Measurements from ENCODE around the gene PACSIN1.

PACSIN1 gene

DNA sequence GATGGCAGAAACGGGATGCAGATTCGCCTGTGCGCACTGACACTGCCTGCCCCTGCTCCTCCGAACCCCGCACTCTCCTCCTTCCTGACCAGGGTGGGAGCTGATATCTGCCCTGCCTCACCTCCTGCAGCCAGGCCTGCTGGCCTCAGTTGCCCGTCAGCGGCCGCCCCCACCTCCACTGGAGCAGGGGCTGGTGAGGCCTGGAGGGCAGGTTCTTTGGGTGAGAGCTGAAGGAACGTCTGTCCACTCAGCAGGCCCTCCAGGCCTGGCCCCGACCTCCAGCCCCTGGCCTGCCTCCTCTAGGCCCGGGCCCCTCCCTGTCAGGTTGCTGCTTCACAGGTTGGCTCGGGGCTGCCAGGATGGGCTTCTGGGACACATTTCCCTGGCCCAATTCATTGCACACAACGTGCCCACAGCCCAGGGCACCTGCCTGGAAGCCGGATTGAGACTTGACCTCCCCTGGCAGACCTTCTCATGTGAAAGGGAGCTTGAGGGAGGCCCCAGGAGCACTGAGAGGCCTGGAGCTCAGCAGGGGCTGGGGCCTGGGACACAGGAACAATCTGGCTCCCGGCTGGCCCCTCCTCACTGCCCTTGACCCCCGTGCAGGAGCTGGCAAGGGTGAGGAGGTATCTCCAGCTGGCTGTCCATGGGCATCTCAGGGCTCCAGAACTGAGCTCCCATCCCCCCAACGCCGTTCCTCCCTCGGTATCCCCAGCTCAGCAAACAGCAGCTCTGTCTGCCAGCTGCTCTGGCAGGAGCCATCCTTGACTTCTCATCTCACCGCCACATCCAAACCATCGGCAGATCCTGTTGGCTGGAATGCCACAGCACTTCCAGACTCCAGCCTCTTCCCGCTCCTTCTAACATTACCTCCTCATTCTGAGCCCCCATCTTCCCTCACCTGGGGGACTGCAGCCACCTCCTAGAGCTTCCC lies 50.8 kb downstream of the PACSIN1 start:
- DNase-seq: no peak

DNA sequence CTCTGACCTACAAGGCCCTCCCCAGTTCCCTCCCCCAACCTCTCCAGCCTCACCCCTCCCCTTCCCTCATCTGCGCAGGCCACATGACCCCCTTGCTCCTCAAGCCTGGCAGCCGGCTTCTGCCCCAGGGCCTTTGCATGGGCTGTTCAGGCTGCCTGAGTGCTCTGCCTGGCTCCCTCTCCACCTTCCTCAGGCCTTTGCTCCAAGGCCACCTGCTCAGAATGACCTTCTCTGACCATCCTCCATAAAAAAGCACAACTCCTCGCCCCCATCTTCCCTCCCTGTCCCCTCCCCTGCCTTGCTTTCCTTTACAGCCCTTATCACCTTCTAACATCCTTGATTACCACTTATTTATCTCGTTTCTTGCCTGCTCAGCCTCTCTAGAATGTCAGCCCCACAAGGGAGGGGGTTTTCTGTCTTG lies 51.6 kb downstream of the PACSIN1 start:
- no peak for DNase-seq

DNA sequence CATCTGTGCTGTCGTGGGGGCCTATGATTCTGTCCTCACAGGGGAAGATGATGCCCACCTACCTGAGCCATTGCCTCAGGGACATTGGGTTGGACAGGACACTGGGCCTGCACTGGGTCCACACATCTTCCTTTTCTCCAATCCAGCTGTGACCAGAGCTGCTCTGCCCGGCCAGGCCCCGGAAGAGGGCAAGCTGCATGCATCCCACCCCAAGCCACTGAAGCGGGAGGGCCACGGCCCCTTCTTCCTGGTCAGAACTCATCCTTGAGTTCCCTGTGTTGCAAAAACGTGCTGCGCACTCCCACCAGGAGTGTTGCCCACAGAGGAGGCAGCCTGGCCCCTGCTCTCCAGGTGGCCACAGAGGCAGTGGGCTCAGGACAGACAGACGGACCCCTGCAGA lies 52.1 kb downstream of the PACSIN1 start:
- DNase-seq: no peak

DNA sequence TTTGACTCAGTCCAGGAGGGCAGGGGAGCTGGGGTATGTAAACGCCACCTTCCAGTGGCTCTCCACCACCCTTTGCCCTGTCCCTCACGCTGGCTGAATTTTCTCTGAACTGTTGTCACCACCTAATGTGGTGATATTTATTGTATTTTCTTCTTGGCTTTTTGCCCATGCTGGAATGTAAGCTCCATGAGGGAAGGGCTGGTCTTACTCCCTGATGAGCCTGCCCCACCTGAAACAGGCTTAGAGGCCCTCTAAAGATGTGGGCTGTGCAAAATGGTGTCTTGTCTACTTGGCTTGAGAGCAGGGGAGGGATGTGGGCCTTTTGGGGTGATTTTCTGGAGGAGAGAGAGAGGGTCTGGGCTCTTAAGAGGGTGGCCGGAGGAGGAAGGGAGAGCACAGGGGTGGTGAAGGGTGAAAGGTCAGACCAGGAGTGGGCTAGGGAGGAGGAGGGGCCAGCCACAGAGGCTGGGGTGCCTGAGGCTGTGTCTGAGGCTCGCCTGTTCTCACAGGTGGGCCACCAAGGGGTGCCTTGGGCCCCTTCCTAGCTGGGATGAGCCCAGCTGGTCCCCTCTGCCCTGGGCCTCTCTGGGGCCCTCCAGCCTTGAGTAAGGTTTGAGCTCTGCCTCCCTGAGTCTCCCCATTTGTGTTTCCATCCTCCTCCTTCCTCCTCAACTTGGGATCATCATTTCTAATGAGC lies 52.9 kb downstream of the PACSIN1 start:
- no peak for DNase-seq

DNA sequence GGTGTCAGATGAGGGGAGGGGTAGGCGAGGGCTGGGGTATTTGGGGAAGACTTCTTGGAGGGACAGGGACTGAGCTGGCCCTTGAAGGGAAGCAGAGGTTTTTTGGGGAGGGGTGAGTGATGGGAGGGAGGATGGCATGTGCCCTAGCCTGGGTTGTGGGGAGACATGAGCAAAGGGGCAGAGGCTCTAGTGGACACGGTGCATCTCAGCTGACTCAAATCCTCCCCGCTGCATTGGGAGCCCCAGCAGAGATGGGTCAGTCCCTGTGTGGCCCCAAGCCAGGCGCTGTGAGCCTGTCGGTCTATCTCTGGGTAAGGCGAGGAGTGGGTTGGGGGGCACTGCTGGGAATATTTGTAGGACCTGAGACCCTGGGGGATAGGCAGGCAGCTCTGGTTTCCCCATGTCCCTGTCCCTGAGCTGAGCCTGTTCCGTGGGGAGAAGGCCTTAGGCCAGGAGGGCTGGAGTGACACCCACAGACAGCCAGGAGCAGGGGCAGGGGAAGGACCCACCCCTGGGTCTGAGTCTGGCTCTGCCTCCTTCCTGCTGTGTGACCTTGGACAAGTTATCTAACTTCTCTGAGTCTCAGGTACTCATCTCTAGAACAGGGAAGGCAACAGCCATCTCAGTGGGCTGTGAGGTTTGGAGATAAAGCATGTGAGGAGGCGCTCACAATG lies 54.2 kb downstream of the PACSIN1 start:
- DNase-seq: no peak

DNA sequence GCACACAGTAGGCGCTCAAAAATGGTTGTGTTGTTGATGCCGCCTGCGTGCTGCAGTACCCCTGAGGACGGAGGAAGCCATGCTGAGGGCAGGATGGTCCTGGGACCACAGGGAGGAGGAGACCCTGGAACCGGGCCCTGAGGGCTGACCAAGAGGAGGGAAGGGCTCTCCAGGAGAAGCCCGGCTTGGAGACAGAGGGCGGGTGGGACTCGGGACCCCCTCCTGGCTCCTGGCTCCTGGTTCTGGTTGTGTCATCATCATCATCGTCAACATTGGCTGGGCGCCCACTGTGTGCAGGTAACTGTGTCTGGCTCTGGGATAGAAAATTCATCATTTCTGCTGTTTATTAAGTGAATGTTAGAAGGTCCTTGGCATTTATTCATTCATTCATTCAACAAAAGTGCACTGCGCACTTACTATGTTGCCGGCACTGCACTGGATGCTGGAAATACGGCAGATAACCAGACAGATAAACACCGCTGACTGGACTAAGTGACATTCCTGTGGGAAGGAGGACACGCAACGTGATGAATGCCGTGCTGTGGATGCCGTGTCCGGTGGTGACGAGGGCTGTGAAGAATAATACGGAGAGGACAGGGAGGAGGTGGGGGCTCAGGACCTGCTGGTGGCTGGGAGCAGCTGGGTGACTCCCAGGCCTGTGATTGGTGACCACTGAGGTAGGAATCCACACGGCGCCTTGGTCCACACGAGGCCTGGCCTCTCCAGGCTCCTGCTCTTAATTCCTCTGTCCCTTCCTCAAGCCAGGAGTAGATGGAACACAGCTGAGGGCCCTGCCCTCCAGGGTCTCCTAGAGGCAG lies 55.0 kb downstream of the PACSIN1 start:
- no peak for DNase-seq

DNA sequence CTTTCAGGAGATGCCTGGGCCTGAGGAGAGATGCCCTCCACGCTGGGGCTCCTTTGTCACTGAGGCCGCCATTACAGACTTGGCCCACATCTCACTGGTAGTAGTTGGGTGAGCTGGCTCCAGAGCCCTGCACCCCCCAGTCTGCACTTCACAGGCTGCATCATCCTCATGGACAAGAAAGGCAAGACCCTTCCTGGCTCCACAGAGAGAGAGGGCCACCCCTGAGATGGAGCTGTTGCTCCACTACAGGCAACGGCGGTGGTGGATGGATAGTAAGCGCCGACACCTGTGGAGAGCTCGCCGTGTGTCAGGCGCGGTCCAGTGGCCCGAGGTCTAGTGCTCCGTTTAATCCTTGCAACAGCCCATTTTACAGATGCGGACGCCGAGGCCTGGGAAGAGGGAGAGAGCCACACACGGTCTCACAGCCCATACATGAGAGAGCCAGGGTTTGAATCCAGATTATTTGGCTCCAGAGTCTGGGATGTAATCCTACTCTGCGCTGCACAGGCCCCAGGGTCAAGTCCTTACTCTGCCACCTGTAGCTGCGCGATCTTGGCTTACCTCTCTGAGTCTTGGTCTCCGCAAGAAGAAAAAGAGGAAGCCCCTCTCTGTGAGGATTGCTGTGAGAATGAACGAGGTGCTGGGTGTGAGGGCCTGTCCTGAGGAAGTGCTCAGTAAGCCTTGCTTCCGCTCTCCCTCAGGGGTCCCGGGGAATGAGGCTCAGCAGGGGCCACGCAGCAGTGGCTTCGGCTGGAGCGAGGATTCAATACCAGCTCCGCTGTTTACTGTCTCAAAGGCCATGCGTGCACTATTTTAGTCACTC lies 55.8 kb downstream of the PACSIN1 start:
- no peak for DNase-seq

DNA sequence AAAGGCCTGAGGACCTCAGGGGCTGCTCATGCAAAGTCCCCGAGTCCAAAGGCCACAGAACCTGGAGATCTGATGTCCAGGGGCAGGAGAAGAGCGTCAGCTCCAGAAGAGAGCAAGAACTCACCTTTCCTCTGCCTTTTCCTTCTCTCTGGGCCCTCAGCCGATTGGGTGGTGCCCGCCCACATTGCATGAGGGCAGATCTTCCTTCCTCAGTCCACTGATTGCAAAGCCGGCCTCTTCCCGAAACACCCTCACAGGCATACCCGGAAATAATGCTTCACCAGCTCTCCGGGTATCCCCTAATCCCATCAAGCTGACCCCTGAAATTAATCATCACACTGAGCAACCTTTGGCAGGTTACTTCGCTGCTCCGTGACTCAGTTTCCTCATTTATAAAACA lies 56.9 kb downstream of the PACSIN1 start:
- no peak for DNase-seq

DNA sequence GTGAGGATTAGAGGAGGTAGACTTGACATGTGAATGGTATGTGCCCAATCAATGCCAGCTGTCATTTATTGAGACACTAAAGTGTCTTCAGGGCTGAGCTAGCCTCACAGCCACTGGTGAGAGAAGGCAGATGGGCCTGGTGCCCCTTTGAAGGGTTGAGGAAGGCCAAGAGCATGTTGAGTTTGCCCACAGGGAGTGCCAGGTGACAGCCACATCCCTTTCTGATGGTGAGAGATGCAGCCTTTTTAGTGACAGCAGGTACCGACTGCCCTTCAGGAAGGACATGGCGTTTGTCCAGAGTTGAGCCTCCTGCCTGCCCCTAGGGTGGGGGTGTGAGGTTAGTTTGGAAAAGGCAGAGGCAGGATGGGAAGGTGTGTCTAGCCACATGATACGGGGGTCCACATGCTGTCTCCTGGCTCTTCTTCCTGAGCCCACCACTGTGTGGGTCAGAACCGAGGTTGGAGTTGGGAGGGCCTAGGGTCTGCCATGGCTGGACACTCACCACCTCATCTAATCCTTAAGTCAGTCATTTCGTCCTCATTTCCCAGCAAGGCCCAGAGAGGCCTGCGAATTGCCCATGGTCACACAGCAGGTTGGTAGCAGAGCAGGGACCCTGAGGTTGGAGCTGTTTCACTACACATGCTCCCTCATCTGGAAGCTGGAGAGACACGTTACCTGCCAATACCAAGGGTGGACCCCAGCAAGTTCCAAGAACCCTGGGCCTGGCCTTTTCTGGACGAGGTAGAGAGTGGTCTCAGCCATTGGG lies 57.7 kb downstream of the PACSIN1 start:
- DNase-seq: no peak

DNA sequence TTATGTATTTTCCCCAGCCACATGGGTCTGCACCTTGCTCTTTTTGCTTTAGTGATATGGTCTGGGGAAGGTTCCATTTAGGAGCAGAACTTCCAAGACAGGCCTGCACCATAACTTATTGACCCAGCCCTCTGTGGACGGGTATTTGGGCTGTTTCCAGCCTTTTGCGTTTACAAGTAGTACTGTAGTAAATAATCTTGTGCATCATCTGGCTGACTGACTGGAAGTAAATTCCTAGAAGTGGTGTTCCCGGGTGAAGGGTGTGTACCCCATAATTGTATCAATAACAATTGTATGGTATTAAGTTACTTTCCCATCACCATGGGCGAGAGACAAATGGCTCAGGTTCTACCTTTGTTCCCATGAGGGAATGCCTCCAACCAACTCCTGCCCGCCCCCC lies 58.6 kb downstream of the PACSIN1 start:
- DNase-seq: no peak

DNA sequence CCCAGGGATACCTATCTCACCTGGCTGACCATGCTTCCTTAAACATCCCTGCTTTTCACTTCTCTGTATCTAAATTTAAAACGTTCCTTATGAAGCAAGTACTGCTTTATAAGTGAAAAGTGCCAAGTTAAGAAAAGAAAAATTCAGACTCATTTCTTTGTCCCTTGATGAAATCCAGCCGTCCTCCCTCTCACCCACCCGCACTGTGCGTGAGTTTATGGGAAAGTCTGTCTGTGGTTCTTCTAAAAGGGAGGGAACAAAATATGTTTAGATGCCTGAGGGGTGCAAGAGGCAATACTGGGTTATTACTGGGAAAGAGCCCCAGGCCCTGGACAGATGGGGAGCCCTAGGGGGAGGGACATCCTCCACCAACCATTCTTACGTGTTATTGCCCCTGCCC lies 59.1 kb downstream of the PACSIN1 start:
- DNase-seq: no peak

DNA sequence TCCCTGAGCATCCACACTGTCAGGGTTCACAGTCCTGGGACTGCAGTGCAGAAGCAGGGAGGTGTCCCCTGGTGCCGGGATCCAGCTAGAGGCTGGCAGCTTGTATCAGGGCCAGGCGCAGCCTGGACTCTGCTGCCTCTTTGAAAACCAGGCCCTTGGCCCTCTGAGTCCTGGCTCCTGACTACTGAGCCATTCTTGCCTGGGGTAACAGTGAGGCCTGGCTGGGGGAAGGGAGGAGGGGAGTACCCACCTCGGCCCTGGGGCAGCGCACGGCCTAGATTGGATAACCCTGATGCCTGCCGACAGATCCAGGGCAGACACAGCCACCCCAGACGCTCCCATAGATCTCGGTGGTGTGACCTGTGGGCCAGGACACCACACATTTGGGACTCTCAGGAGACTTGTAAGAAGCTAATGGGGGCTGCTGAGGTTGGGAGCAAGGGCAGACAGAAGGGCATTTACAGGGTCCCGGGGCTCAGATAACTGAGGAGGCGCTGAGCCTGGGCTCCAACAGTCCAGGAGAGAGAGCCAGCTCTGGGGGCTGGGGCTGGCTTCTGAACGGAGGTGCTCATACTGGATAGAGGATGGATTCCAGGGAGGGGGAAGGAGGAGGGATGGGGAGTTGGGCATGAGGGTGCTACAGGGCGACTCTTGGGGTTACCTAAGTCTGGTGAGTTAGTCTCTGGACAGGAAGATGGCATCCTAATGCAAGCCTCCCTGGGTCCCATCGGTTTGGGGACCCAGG lies 59.7 kb downstream of the PACSIN1 start:
- peak; percentile 51 for DNase-seq

DNA sequence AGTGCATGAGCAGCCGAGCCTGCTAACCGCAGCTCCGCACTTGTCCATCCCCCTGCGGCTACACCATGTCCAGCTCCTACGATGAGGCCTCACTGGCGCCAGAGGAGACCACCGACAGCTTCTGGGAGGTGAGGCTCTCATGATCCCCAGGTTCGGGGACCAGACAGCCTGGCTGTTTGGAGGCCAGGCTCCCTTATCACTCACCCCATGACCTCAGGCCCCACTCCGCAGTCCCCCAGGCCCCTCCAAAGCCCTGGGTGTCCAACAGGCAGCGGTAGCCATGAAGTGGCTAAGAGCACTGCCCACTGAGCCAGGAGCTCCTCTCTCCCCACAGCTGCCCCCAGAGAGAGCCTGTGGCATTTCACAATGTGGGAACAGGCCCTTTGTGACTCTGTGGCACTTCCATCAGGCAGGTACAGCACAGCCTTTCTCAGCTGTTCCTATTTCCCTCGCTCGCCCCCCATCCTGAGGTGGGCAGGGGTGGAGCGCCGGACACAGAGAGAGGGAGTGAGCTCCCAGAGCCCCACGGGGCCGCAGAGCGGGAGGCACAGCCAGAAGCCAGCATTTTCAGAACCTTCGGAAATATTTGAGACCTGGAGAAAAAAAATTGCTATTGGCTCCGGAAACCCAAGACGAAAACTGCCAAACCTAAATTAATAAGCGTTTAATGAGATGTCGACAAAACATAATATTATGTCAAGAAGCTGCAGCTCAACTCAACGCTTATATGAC lies 60.5 kb downstream of the PACSIN1 start:
- DNase-seq: peak; percentile 60

DNA sequence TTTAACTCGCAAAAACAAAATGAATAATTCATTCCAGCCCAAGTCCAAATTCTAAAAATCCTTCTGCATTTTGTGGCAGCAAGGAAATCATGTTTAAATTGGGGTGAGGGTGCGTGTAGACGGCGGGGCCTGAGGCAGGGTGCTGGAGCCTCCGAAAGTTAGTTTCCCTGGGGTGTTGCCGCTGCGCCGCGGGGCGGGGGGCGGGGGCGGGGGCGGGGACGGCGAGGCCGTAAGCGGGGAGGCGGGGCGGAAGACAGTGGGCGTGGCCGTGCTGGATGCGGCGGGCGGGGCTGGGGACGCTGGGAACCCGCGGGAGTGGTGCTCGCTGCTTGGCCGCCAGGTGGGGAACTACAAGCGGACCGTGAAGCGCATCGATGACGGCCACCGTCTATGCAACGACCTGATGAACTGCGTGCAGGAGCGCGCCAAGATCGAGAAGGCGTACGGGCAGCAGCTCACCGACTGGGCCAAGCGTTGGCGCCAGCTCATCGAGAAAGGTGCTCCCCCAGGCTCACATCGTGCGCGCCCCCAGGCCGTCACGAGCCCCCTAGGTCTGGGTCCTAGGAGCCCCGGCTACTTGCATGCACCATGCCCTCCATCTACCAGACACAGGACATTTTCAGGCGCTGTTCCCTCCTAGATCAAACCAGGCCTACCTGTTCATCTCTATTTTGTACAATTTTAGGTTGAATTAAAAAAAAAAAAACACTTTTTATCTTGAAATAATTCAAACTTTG lies 61.3 kb downstream of the PACSIN1 start:
- DNase-seq: peak; percentile 94

DNA sequence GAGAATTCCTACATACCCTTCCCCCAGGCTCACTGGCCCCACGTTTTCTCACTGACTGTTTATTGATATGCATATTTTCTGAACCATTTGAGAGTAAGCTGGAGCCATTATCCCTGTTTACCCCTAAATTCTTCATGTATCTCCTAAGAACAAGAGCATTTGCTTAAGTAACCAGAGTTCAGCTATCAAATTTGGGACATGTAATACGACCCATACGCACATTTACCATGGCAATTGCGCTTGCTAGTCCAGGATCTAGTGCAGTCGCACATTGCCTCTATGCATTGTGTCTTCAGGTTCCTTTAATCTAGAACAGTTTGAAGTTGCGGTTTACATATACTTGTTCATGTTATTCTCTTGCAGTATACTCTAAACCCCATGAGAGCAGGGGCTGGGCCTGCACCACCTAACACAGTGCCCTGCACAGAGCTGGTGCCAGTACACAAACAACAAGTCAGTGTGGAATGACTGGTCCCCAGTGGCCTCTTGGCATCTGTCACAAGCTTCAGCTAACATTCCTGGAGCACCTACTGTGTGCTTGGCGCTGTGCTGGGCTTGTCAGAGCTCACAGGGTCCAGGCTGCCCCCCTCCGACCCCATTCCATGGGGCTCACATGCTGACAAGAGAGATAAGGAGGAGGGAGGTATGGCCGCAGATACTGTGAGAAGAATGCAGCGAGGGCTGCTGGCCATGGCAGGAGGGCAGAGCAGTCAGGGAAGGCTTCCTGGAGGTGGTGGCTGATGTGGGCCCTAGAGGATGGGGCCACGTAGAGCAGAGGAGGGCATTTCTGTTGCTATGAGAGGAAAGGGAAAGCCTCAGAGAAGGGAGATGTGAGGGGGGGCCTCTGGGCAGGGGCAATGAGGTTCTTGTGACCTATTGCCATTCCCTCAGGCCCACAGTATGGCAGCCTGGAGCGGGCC lies 62.1 kb downstream of the PACSIN1 start:
- DNase-seq: no peak

DNA sequence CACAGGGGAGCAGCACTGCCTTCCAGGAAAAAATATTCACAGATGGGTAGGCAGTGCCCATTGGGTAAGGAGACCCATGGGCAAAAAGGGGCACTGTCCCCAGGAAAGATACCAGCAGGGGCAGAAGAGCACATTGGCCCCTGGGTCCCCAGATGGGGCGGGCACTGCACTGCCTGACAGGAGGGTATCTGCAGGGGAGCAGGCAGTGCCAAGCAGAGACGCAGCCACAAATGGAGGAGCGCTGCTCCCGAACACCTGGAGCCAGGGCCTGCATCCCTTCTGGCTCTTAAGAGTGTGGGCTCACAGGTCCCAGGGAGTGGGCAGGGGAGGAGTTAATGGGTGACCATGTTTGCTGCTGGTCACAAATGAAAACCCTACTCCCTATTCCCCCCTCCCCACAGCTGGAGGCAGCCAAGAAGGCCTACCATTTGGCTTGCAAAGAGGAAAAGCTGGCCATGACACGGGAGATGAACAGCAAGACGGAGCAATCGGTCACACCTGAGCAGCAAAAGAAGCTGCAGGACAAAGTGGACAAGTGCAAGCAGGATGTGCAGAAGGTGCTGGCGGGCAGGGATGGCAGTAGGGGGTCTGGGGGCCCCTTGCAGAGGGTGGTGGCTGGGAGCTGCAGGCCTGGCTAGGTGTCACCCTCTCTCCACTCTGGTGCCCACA lies 63.3 kb downstream of the PACSIN1 start:
- DNase-seq: no peak

All from eye (tissue), 1 donor.